Stimulated activated CD4-positive, alpha-beta T cell treated with anti-CD3 and anti-CD28 coated beads, Interleukin-2, amount 100 ng/mL, for 24 hours (primary cell): ENCODE measurements around the gene HMGN2.

Source experiments
- DNase-seq, 2 donors: peaks; one replicate each; pipeline ENCODE4 v3.0.0-alpha.2; 2020

The HMGN2 gene

GRCh38 chr1:26472320-26472900 lies at the start of gene HMGN2:
Gene HMGN2 (plus strand): TSS chr1:26472440. CDS start chr1:26472613, 173 bp downstream.
- DNase-seq, result peak; percentile 92 to 93

- no peak for DNase-seq
Measured at GRCh38 chr1:26429721-26430120, 42.5 kb upstream of the HMGN2 start.

GRCh38 chr1:26431979-26432695 lies 40.1 kb upstream of the HMGN2 start, which contains the start of gene DHDDS:
Gene DHDDS (plus strand): TSS chr1:26432321. CDS start chr1:26432946, 625 bp downstream.
- DNase-seq, result peak; percentile 98 to 99

- DNase-seq, result no peak
Measured at GRCh38 chr1:26432793-26433192, 39.4 kb upstream of the HMGN2 start.

GRCh38 chr1:26434161-26434752 lies 38.0 kb upstream of the HMGN2 start:
- no peak for DNase-seq

- DNase-seq, result no peak
Measured at GRCh38 chr1:26438041-26438440, 34.2 kb upstream of the HMGN2 start.

- no peak for DNase-seq
Measured at GRCh38 chr1:26440259-26440658, 32.0 kb upstream of the HMGN2 start.

- no peak for DNase-seq
Measured at GRCh38 chr1:26449868-26450267, 22.4 kb upstream of the HMGN2 start.

- DNase-seq, result no peak
Measured at GRCh38 chr1:26450908-26451307, 21.3 kb upstream of the HMGN2 start.

GRCh38 chr1:26452459-26453183 lies 19.6 kb upstream of the HMGN2 start:
- no peak for DNase-seq

GRCh38 chr1:26459148-26459547 lies 13.1 kb upstream of the HMGN2 start:
- DNase-seq, result no peak

GRCh38 chr1:26459573-26460031 lies 12.6 kb upstream of the HMGN2 start:
- DNase-seq, result no peak

GRCh38 chr1:26468911-26469310 lies 3.3 kb upstream of the HMGN2 start:
- no peak for DNase-seq

- no peak for DNase-seq
Measured at GRCh38 chr1:26469558-26469957, 2.7 kb upstream of the HMGN2 start.

- no peak for DNase-seq
Measured at GRCh38 chr1:26470878-26471497, 1.3 kb upstream of the HMGN2 start.

GRCh38 chr1:26471498-26472319 lies 531 bp upstream of the HMGN2 start:
- DNase-seq, result peak in 1 of 2 donors; percentile 48

GRCh38 chr1:26472901-26473845 lies 933 bp downstream of the HMGN2 start:
- DNase-seq, result peak; percentile 94 to 96

- no peak for DNase-seq
Measured at GRCh38 chr1:26474818-26475217, 2.6 kb downstream of the HMGN2 start.

- DNase-seq, result no peak
Measured at GRCh38 chr1:26475989-26476388, 3.7 kb downstream of the HMGN2 start.

GRCh38 chr1:26476958-26477357 lies 4.7 kb downstream of the HMGN2 start:
- DNase-seq, result no peak
